PFSK-1 (cell line): ENCODE results near the gene SLIT3.

Experiments used
- FOXP2 ChIP-seq: optimal IDR thresholded peaks from 2 replicates; pipeline ENCODE3; 2011; ENCODE audit warnings: borderline replicate concordance, control low read depth, inconsistent platforms; ENCODE audit not compliant: insufficient read depth; ENCODE audit errors: extremely low read length, extremely low read depth
- POLR2AphosphoS5 ChIP-seq: IDR thresholded peaks from 2 replicates; pipeline ENCODE4 v1.6.1; 2012; ENCODE audit warnings: low read depth, mild to moderate bottlenecking, control low read depth, low read length, moderate library complexity
- REST ChIP-seq, 2 experiments: IDR thresholded peaks; 2 replicates each; pipeline versions ENCODE4 v1.6.1 to v1.8.0; 2011 to 2012; ENCODE audit warnings: low read depth in 2 of 2, low read length in 2 of 2, control low read depth in 1 of 2, inconsistent platforms in 1 of 2, mild to moderate bottlenecking in 1 of 2, moderate library complexity in 1 of 2; ENCODE audit not compliant: insufficient read depth in 1 of 2
- SIN3A ChIP-seq: IDR thresholded peaks from 2 replicates; pipeline ENCODE4 v1.6.1; 2012; ENCODE audit warnings: mild to moderate bottlenecking, low read length, moderate library complexity, borderline replicate concordance; ENCODE audit not compliant: insufficient read depth
- TAF1 ChIP-seq: IDR thresholded peaks from 2 replicates; pipeline ENCODE4 v1.6.1; 2012; ENCODE audit warnings: low read length, control low read depth, borderline replicate concordance; ENCODE audit not compliant: insufficient read depth

The SLIT3 gene

DNA sequence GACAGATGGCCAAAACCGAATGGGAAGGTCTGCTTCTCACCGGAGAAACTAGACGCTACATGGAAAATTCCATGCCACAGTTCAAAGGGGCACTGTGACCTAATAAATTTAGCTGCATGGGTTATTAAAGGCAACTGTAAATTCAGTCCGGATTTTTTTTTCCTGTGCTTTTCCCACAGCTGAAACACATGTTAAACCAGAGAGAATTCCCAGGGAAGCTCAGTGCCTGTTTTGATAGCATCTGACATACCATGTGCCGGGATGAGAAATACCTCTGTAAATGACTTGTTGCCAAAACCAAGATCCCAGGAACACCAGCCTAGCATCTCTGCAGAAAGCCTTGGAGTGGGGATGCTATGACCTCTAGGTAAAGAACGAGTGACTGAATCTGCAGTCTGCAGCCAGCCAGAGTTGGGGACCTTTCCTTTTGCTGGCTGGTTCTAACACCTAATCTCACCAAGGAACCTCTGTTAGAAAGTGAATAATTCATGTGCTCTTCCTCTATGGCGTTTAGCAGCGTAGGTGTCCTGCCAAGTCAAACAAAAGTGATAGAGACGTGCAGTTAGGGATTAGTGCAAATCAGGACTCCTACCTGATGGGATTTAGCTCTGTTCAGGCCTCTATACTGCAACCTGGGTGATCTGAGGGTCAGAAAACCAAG, 77.9 kb downstream of the SLIT3 start:
- TF ChIP-seq FOXP2 = no peak
- no peak for TF ChIP-seq REST (IDR thresholded peaks at IDR 0.05; ENCODE audit: insufficient read depth in 1 of 2, low read depth in 2 of 2, low read length in 2 of 2)
- TF ChIP-seq SIN3A = no peak
- no peak for TF ChIP-seq TAF1
- TF ChIP-seq POLR2AphosphoS5 = no peak

DNA sequence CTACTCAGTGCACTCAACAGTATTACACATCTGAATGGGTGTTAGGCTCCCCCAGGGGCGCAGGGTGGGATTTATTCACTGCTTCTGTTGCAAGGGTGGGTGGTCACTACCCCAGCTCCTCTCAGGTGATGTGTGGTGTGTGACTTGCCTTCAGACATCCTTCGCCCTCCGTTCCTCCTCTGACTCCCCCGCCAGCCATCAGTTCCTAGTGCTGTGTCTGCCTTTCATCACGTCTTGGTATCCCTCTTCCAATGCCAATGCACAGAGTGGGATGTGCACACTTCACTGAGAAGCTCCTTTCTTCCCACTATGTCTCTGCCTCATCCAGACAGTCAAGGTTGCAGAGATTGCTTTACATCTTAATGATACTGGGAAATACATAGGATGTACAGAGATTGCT, 79.4 kb downstream of the SLIT3 start:
- TF ChIP-seq SIN3A (no peak), POLR2AphosphoS5 (no peak), FOXP2 (no peak), TAF1 (no peak), REST (IDR thresholded peaks at IDR 0.05; ENCODE audit: insufficient read depth in 1 of 2, low read depth in 2 of 2, low read length in 2 of 2) (no peak)

DNA sequence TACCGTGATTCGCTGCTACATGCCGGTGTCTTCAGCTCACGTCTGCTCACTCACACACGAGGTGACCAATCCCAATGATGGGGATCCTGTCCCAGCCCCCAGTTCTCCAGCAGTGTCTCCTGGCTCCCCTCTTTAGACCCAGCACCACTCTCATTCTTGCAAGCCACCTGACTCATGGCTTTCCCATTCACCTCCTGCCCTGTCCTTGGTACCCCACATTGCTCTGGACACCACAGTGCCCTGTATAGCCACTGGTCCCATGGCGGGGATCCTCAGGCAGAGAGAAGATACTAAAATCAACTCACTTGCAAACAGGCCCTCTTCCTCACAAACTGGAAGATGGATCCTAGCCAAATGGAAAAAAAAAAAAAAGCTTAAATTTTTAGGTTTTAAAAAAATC, 81.0 kb downstream of the SLIT3 start:
- TF ChIP-seq SIN3A (no peak), REST (IDR thresholded peaks at IDR 0.05; ENCODE audit: insufficient read depth in 1 of 2, low read depth in 2 of 2, low read length in 2 of 2) (no peak), TAF1 (no peak), FOXP2 (no peak), POLR2AphosphoS5 (no peak)

DNA sequence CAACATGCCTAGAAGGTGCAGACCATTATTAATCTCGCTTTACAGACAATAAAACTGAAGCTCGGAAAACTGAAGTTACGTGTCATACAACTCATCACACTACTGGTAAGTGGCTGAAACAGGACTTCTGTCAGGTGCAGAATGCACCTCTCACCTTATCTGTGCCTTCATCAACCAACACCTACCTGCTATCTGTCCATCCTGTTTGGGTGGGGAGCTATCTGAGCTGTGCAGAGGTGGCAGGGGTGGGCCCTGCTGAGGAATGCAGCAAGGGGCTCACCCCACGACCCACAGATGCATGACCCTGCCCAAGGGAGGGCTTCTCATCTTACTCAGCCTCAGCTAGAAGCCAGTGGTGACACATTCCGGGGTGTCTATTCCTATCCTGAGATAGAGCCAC, 81.6 kb downstream of the SLIT3 start:
- TF ChIP-seq REST (IDR thresholded peaks at IDR 0.05; ENCODE audit: insufficient read depth in 1 of 2, low read depth in 2 of 2, low read length in 2 of 2) = no peak

- no peak for TF ChIP-seq TAF1
- no peak for TF ChIP-seq REST (IDR thresholded peaks at IDR 0.05; ENCODE audit: insufficient read depth in 1 of 2, low read depth in 2 of 2, low read length in 2 of 2)
- TF ChIP-seq POLR2AphosphoS5 = no peak
- no peak for TF ChIP-seq FOXP2
- no peak for TF ChIP-seq SIN3A
Observed at GRCh38 chr5:169218861-169219260, 82.1 kb downstream of the SLIT3 start.
